Peyer's patch (tissue), 4 donors: ENCODE results near the gene IFNW1.

Experiments used
- CTCF ChIP-seq, 6 experiments: fragments of 450-650 bp in 4 of 6; fragments of 200-600 bp in 2 of 6; sonication (generic) in 1 of 6; IDR thresholded peaks; one replicate each; pipeline ENCODE4 v1.5.1; 2017 to 2019; ENCODE audit warnings: antibody characterized with exemption in 6 of 6, mild to moderate bottlenecking in 3 of 6, moderate library complexity in 1 of 6
- POLR2A ChIP-seq, 2 donors: fragments of 450-650 bp; IDR thresholded peaks; one replicate each; pipeline ENCODE4 v1.5.1; 2017; ENCODE audit warnings: antibody characterized with exemption in 2 of 2, mild to moderate bottlenecking in 2 of 2, moderate library complexity in 2 of 2

GRCh38 chr9:21141427-21141882, at the start of gene IFNW1:
- TF ChIP-seq CTCF (IDR thresholded peaks at IDR 0.05) (no peak), POLR2A (IDR thresholded peaks at IDR 0.05) (no peak)
